ENCODE measurements around the gene MX1. TPM values are rescaled to one million over a fixed set of nuclear protein-coding genes. Genes with fewer than 3 reads are reported as not detected.
A peak's percentile ranks its signal among the peaks of the same experiment; 100 is the strongest.

MX1 gene
- total RNA-seq, 1 experiment from 2014 or later, result 2.0 TPM

- TF ChIP-seq SRF (IDR thresholded peaks at IDR 0.05; ENCODE audit: low read depth) (no peak), TCF7L2 (IDR thresholded peaks at IDR 0.05; ENCODE audit: borderline replicate concordance, extremely low read depth, insufficient read depth, insufficient read length) (no peak), CEBPB (IDR thresholded peaks at IDR 0.05; ENCODE audit: low read depth) (no peak), EGR1 (IDR thresholded peaks at IDR 0.05; ENCODE audit: low read depth) (no peak), SIN3A (IDR thresholded peaks at IDR 0.05; ENCODE audit: low read depth) (no peak), EZH2phosphoT487 (IDR thresholded peaks at IDR 0.05; ENCODE audit: borderline replicate concordance) (no peak)
- TF ChIP-seq, protein P1, sequence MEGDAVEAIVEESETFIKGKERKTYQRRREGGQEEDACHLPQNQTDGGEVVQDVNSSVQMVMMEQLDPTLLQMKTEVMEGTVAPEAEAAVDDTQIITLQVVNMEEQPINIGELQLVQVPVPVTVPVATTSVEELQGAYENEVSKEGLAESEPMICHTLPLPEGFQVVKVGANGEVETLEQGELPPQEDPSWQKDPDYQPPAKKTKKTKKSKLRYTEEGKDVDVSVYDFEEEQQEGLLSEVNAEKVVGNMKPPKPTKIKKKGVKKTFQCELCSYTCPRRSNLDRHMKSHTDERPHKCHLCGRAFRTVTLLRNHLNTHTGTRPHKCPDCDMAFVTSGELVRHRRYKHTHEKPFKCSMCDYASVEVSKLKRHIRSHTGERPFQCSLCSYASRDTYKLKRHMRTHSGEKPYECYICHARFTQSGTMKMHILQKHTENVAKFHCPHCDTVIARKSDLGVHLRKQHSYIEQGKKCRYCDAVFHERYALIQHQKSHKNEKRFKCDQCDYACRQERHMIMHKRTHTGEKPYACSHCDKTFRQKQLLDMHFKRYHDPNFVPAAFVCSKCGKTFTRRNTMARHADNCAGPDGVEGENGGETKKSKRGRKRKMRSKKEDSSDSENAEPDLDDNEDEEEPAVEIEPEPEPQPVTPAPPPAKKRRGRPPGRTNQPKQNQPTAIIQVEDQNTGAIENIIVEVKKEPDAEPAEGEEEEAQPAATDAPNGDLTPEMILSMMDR (IDR thresholded peaks at IDR 0.05 in 2 of 3, conservative IDR thresholded peaks at IDR 0.05 in 1 of 3; ENCODE audit: borderline replicate concordance in 1 of 3, insufficient read depth in 1 of 3, low read depth in 2 of 3, low read length in 2 of 3), result no peak
Measured at GRCh38 chr21:41410361-41410760, 15.7 kb upstream of the MX1 start (continued).

GRCh38 chr21:41410767-41411448, 15.1 kb upstream of the MX1 start:
- no peak overlapping the region for H2AFZ ChIP-seq (ENCODE audit: low read depth, low read length, poor library complexity, severe bottlenecking)
- H3K4me1 ChIP-seq (ENCODE audit: control insufficient read depth in 1 of 2, insufficient read depth in 2 of 2, low read length in 2 of 2), result peaks cover 2 to 8% of the 10 kb centered on the region in 2 experiments; a peak in 3 of 4 replicates
- TF ChIP-seq POLR2AphosphoS5 (IDR thresholded peaks at IDR 0.05; ENCODE audit: low read depth, low read length) (no peak), CBX3 (IDR thresholded peaks at IDR 0.05; ENCODE audit: low read depth) (no peak), RAD21 (IDR thresholded peaks at IDR 0.05; ENCODE audit: low read depth) (no peak), SP1 (IDR thresholded peaks at IDR 0.05; ENCODE audit: low read depth) (no peak), ZFX (IDR thresholded peaks at IDR 0.05) (no peak), ELF1 (IDR thresholded peaks at IDR 0.05; ENCODE audit: borderline replicate concordance, low read depth) (no peak), ATF3 (IDR thresholded peaks at IDR 0.05) (no peak), SIN3A (IDR thresholded peaks at IDR 0.05; ENCODE audit: low read depth) (no peak)
- TF ChIP-seq, protein P2, sequence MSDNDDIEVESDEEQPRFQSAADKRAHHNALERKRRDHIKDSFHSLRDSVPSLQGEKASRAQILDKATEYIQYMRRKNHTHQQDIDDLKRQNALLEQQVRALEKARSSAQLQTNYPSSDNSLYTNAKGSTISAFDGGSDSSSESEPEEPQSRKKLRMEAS (IDR thresholded peaks at IDR 0.05), result no peak
- no peaks in the 10 kb centered on the region for H3K9me3 ChIP-seq (ENCODE audit: control insufficient read depth in 1 of 2, insufficient read depth in 1 of 2, low read depth in 1 of 2, low read length in 2 of 2)
- no peak overlapping the region for H3K9ac ChIP-seq (ENCODE audit: low read length)
- BruUV-seq (replicated peaks), result no TSS peak
- intact Hi-C loops (cut with micrococcal nuclease), result no loop called here
- H3K27ac ChIP-seq (ENCODE audit: low read depth, low read length), result no peak overlapping the region
- H4K20me1 ChIP-seq (ENCODE audit: insufficient read depth), result no peaks in the 10 kb centered on the region
- no peaks in the 10 kb centered on the region for H3K79me2 ChIP-seq (ENCODE audit: insufficient read depth, low read length)
- RAD21 ChIA-PET (ENCODE audit: low non-redundant PET in 1 of 2, low total read pairs in 2 of 2, uncharacterized antibody in 2 of 2, unreplicated experiment in 2 of 2), result no interaction called here
- peak overlapping the region; percentile 9; the same call in 1 of the 2 replicates for H3K4me2 ChIP-seq (ENCODE audit: low read length)
- H3K4me3 ChIP-seq (replicated peaks in 1 of 2; ENCODE audit: low read depth in 1 of 2, low read length in 2 of 2), result no peak overlapping the region
- ATAC-seq (no peak), DNase-seq (ENCODE audit: low read depth, low spot score) (no peak)
- no peaks in the 10 kb centered on the region for H3K9me2 ChIP-seq (ENCODE audit: insufficient read depth)
- POLR2A ChIA-PET, result interaction anchor here (1.3 kb wide), 1 partner anchor 13 kb away, joined by 3 read pairs; no protein-coding TSS in a partner anchor
- CTCF ChIA-PET, result interaction anchor here (1.2 to 1.9 kb wide), 3 partner anchors 12 to 128 kb away, joined by 3 to 9 read pairs (median 4); no protein-coding TSS in a partner anchor
- H3K36me3 ChIP-seq (ENCODE audit: control insufficient read depth in 1 of 2, insufficient read depth in 2 of 2, low read length in 2 of 2), result no peaks in the 10 kb centered on the region
- peaks cover 21% of the 10 kb centered on the region for H3K27me3 ChIP-seq (ENCODE audit: insufficient read depth, low read length)
